ENCODE measurements around the gene ZNF143. TPM values are rescaled to one million over a fixed set of nuclear protein-coding genes. Genes with fewer than 3 reads are reported as not detected.
A peak's percentile ranks its signal among the peaks of the same experiment; 100 is the strongest.
"Not testable (repeated sequence)": the region's sequence is repeated elsewhere in the genome, so short reads cannot be mapped to it uniquely, and the experiment has no call there.

ZNF143 gene
- total RNA-seq, 1 experiment from 2014 or later, result 30.2 TPM

- no peak overlapping the region for H3K27ac ChIP-seq (ENCODE audit: low read length)
- DNase-seq (ENCODE audit: low read depth, low spot score) (no peak), ATAC-seq (no peak)
- BruUV-seq (replicated peaks), result no TSS peak
- no peak overlapping the region for H3K4me3 ChIP-seq (ENCODE audit: low read depth in 2 of 2, low read length in 2 of 2)
- intact Hi-C loops (cut with micrococcal nuclease; ENCODE audit: unreplicated experiment) (no loop called here), in situ Hi-C loops (cut with HindIII; ENCODE audit: low pct_unique_long_range_greater_than_20kb, low sequenced_read_pairs) (loop anchor here (5.0 kb wide), 1 partner anchor 54 kb away; no protein-coding TSS in a partner anchor)
- no peaks in the 10 kb centered on the region for H3K27me3 ChIP-seq (ENCODE audit: control insufficient read depth, insufficient read depth, low read length)
- H3K9me3 ChIP-seq (ENCODE audit: control insufficient read depth, insufficient read depth, low read depth, low read length), result no peaks in the 10 kb centered on the region
- CTCF ChIA-PET, result interaction anchor here (0.6 to 0.7 kb wide), 2 partner anchors 63 to 90 kb away, joined by 3 to 4 read pairs; no protein-coding TSS in a partner anchor
- H3K36me3 ChIP-seq (ENCODE audit: control insufficient read depth, insufficient read depth, low read length), result peaks cover 24% of the 10 kb centered on the region
- POLR2A ChIA-PET, result interaction anchor here (0.5 to 2.0 kb wide), 3 partner anchors 12 to 266 kb away, joined by 4 to 7 read pairs (median 6); partner anchors contain the start of gene ZNF143
- TF ChIP-seq CTCF (IDR thresholded peaks at IDR 0.05) (no peak), TCF7L2 (IDR thresholded peaks at IDR 0.05; ENCODE audit: low read depth, low read length) (no peak), POLR2AphosphoS5 (IDR thresholded peaks at IDR 0.05; ENCODE audit: low read depth, low read length) (no peak; the same call in 1 of the 2 replicates), REST (IDR thresholded peaks at IDR 0.05; ENCODE audit: insufficient read depth in 1 of 2, low read depth in 2 of 2, low read length in 1 of 2) (no peak), SIN3A (IDR thresholded peaks at IDR 0.05; ENCODE audit: borderline replicate concordance, insufficient read depth, low read depth, low read length) (no peak)
- no peaks in the 10 kb centered on the region for H3K4me1 ChIP-seq (ENCODE audit: control insufficient read depth, insufficient read depth, low read length)
These were observed 12.0 kb upstream of the ZNF143 start for GRCh38 chr11:9448576-9449352.

- POLR2A ChIA-PET, result interaction anchor here (0.6 kb wide), 1 partner anchor 182 kb away, joined by 3 read pairs; no protein-coding TSS in a partner anchor
- ATAC-seq, result not testable (repeated sequence)
These were observed 8.8 kb upstream of the ZNF143 start for GRCh38 chr11:9452023-9452422.

More at GRCh38 chr11:9452023-9452422, 8.8 kb upstream of the ZNF143 start:
- DNase-seq (ENCODE audit: low read depth, low spot score); H3K4me3 ChIP-seq (ENCODE audit: low read depth in 2 of 2, low read length in 2 of 2); H3K27me3 ChIP-seq (ENCODE audit: control insufficient read depth, insufficient read depth, low read length); BruUV-seq (replicated peaks); in situ Hi-C loops (cut with HindIII; ENCODE audit: low pct_unique_long_range_greater_than_20kb, low sequenced_read_pairs); H3K27ac ChIP-seq (ENCODE audit: low read length); H3K9me3 ChIP-seq (ENCODE audit: control insufficient read depth, insufficient read depth, low read depth, low read length); CTCF ChIA-PET; intact Hi-C loops (cut with micrococcal nuclease; ENCODE audit: unreplicated experiment); H3K4me1 ChIP-seq (ENCODE audit: control insufficient read depth, insufficient read depth, low read length): not testable (repeated sequence)
- TF ChIP-seq POLR2AphosphoS5 (IDR thresholded peaks at IDR 0.05; ENCODE audit: low read depth, low read length), result peak; percentile 4; the same call in 1 of the 2 replicates
- H3K36me3 ChIP-seq (ENCODE audit: control insufficient read depth, insufficient read depth, low read length), result peaks cover 14% of the 10 kb centered on the region

Data from Panc1 (cell line).